HG03039 (cell line): ENCODE data around the gene RAB44.

ENCODE experiments used
- ATAC-seq: cut with Tn5 transposase; IDR thresholded peaks from one replicate; pipeline ENCODE4 v1.9.1; 2021; ENCODE audit warnings: mild to moderate bottlenecking, moderate library complexity; ENCODE audit not compliant: unreplicated experiment

Gene RAB44

DNA sequence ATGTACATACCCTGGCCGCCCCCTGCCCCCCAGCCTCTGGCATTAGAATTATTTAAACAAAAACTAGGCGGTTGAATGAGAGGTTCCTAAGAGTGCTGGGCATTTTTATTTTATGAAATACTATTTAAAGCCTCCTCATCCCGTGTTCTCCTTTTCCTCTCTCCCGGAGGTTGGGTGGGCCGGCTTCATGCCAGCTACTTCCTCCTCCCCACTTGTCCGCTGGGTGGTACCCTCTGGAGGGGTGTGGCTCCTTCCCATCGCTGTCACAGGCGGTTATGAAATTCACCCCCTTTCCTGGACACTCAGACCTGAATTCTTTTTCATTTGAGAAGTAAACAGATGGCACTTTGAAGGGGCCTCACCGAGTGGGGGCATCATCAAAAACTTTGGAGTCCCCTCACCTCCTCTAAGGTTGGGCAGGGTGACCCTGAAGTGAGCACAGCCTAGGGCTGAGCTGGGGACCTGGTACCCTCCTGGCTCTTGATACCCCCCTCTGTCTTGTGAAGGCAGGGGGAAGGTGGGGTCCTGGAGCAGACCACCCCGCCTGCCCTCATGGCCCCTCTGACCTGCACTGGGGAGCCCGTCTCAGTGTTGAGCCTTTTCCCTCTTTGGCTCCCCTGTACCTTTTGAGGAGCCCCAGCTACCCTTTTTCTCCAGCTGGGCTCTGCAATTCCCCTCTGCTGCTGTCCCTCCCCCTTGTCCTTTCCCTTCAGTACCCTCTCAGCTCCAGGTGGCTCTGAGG, 11.5 kb upstream of the RAB44 start:
- ATAC-seq, result no peak

DNA sequence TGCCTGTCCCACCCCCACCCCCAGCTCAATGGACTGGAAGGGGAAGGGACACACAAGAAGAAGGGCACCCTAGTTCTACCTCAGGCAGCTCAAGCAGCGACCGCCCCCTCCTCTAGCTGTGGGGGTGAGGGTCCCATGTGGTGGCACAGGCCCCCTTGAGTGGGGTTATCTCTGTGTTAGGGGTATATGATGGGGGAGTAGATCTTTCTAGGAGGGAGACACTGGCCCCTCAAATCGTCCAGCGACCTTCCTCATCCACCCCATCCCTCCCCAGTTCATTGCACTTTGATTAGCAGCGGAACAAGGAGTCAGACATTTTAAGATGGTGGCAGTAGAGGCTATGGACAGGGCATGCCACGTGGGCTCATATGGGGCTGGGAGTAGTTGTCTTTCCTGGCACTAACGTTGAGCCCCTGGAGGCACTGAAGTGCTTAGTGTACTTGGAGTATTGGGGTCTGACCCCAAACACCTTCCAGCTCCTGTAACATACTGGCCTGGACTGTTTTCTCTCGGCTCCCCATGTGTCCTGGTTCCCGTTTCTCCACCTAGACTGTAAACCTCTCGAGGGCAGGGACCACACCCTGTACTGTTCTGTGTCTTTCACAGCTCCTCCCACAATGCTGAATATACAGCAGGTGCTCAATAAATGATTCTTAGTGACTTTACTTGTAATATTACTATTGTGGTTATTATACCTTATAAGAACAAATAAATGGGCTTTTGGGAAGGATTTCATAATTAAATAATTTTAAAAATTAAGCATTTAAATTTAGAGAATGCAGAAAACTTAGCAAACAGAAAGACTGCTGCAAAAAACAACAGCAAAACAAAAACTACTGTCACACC, 10.7 kb upstream of the RAB44 start:
- ATAC-seq, result no peak

DNA sequence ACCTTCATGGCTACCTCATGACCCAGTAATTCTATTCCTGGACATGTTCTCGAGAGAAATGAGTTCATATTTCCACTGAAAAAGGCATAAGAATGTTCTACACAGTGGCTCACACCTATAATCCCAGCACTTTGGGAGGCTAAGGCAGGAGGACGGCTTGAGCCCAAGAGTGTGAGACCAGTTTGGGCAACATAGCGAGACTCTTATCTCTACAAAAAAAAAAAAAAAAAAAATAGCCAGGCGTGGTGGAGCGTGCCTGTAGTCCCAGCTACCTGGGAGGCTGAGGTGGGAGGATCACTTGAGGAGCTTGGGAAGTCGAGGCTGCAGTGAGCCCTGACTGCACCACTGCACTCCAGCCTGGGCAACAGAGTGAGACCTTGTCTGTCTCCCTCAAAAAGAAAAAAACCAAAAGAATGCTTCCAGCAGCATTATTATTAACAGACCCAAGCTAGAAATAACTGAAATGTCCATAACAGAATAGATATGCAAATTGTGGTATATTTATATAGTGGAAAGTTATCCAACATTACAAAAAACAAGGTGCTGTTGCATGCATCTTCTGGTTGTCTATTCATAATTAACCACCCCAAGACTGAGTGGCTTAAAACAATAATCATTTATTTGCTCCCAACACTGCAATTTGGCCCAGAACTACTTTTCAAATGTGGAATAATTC, 9.4 kb upstream of the RAB44 start:
- ATAC-seq, result no peak

DNA sequence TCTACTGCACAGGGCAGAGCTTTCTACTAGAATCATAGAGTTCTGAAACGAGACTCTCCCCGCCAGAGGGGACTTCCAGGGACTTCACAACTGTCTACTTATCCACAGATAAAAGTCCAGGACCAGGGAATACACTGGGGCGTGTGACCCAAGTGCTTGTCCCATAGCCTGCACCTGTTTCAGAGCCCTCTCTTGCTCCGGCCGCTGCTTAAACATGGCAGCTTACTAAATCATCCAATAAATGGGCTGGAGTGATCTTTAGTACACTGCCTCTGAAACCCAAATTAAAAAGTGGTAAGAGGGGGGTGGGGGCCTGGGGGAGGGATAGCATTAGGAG, 8.9 kb upstream of the RAB44 start:
- no peak for ATAC-seq

DNA sequence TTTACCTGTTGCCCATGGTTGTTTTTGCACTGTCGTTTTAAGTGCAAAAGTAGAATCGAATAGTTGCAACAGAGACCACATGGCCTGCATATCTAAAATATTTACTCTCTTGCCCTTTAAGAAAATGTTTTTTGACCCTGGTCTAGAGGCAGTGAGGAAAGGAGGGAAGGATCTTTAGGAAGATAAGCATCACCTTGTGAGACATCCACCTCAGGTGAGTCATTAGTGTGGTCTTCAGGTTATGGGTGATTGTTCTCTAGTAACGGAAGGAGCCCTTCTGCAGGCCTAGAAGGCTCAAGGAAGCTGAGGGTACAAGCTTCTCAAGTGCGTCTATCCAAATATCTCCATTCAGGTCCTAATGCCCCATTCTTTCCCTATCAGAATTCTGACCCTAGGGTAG, 6.6 kb upstream of the RAB44 start:
- no peak for ATAC-seq

DNA sequence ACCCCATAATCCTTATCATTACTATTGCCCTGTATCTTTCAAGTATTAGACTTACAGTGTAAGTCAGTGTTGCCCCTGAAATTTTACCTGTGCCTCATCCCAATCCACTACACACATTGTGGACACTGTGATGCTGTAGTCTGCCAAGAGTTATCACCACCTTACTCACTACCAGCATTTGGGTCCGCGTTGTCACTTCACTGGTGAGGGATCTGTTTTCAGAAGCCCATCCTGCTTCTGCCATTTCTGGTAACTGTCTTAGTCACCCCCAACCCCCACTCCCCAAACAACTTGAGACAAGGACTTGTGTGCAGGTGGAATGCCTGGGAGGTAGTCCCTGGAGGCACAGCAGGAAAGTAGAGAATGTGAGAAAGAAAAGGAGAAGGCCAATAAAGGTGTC, 6.0 kb upstream of the RAB44 start:
- no peak for ATAC-seq

DNA sequence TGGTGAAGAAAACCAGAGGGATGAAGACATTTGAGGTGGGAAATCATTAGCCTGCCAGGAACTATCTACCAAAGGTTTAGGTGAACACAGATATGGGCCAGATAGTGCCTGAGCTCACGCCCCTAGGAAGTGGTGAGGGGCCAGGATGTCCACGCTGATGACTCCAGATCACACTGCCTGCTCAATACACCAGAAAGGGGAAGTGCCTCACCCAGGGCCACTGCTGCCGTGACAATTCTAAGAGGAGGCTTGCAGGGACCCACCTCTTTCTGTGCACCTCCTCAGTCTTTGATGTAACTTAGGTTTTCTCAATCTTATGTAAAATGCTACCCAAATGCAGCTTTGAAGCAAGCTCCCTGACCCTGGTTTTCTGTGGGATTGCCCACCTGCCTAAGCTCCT, 5.4 kb upstream of the RAB44 start:
- no peak for ATAC-seq

DNA sequence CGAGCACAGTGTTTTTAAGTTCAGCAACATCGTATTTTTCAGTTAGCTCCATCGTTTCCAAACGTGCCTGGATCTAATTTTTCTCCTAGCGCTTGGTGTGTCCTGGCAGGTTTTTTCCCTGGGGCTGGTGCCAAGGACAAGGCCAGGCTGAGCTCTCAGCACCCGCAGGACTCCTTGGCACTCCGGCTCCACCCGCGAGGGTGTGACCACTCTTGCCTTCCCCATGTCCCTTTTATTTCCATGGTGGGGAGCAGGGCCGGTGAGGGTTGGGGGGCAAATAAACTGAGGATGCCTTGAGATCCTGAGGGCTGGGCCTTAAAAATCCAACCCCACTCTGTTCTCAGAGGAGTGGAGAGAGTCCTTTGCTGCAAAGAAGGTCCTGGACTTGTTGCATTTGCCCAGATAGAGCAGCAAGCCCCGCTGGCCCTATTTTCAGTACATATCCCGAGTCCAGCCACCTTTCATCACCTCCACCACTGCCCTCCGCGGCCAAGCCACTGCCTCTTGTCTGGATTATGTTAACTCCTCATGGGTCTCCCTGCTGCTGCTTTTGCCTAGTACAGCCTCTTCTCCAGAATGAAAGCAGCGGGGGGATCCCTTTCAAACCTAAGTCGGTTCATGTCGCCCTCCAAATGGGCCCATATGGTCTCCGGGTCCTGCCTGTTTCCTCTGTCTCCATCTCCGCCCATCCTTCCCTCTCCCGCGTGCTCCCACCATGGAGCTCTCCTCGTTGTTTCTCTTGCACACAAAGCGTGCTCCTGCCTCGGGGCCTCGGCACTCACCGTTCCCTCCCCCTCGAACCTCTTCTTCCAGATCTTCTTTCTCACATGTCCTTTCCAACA, 4.5 kb upstream of the RAB44 start:
- no peak for ATAC-seq

DNA sequence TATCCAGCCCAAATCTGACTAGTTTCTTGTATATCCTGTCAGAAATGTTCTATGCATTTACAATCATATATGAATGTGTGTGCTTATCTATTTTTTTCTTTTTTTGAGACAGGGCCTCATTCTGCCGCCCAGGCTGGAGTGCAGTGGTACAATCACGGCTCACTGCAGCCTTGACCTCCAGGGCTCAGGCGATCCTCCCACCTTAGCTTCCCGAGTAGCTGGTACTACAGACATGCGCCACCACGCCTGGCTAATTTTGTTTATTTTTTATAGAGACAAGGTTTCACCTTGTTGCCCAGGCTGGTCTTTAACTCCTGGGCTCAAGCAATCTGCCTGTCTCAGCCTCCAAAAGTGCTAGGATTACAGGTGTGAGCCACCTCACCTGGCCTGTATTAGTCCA, 3.0 kb upstream of the RAB44 start:
- ATAC-seq, result no peak

DNA sequence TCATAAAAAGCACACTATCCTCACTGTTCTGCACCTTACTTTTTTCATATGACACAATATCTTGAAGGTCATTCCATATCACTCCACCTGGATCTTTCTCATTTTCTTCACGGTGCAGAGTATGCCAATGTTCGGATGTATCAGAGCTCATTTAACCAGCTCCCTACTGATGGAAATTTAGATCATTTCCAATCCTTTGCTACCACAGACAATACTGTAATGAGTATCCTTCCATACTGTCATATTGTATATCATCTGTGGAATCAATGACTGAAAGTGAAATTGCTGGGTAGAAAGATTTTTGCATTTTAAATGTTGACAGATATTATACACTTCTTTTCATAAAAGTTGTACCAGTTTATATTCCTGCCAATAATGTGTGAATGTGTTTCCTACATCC, 2.2 kb upstream of the RAB44 start:
- no peak for ATAC-seq

DNA sequence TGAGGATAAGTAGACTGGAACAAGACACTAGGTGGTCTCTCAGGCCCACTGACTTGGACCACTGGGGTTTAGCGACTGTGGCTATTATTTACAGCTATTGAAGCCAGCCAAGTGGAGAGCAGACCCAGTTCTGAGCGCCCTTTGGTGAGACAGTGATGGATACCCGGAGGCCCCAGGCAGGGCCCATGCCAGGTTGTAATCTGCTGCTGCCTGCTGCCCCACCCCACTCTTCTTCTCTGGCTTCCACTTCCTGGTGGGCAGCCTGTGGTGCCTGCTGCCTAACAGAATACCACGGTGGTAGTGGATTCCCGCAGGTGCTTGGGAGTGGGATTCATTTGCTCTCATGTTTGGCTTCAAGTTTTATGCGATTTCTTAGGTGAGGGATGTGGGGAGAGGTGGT, 570 bp downstream of the RAB44 start:
- no peak for ATAC-seq

DNA sequence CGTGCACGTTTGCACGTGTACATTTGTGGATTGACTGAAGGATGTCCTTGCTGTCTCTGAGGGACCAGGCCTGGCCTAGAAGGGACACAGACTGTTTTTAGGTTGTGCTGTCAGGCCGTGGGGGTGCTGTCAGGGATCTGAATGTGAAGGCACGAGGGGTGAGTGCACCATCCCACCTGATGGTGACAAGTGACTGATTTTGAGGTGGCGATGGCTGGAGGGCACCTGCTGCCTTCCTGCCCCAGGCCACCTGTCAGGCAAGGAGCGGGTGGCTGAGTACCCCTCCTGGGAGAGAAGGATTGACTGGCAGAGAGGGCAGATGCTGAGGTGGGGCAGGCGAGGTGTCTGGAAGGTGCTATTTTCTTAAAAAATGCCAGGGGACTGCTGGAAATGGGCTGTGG, 1.2 kb downstream of the RAB44 start:
- no peak for ATAC-seq

DNA sequence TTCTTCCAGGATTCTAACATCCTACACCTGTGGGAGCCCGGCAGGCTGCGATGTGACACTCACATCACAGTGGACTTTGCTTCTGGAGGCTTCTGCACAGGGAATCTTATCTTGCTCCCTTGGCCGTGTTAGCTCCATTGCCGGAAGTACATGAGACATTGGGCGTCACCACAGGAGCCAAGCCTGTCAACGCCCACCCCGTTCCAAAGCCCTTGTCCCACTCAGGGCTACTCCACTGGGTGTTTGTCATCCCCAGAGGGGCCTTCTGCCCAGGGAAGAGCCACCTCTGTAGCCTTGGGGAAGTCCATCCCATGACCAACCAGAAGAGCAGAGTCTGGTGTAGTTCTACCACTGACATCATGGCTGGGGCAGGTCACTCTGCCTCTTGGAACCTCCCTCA, 1.7 kb downstream of the RAB44 start:
- no peak for ATAC-seq

DNA sequence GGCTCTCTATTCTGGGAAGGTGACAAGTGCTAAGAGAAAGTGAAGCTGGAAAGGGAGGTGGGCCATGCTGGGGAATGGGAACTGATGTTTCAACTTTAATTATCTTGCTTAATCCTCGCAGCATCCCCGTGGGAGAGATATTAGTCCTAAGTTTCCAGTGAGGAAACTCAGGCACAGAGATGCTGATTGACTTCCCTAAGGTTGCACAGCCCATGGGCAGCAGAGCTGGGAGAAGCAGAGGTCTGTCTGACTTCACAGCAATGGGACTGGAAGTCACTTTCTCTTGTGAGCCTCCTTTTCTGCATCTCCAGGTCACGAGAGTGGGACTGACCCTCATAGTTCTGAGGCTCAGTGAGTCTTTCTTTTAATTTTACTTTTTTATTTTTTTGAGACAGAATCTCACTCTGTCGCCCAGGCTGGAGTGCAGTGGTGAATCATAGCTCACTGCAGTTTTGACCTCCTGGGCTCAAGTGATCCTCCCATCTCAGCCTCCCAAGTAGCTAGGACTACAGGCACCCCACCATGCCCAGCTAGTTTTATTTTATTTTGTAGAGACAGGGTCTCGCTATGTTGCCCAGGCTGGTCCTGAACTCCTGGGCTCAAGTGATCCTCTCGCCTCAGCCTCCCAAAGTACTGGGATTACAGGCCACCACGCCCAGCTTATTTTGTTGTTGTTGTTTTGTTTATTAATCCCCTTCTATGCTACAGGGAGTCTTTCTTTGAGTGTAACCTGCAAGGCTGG, 2.6 kb downstream of the RAB44 start:
- no peak for ATAC-seq

DNA sequence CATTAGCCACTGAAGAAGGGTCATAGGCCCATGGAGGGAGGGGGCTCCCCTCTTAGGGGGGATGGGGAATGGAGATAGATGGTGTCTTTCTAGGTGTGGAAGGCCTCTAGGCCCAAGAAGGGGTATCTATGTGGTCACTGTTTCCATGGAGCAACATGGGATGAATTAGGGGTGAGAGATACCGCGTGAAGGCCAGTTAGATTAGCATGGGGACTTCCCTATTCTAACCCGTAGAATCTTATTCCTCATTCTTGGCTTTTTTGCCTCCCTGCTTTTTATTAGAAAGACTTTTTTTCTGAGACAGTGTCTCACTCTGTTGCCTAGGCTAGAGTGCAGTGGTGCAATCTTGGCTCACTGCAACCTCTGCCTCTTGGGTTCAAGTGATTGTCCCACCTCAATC, 3.2 kb downstream of the RAB44 start:
- no peak for ATAC-seq

DNA sequence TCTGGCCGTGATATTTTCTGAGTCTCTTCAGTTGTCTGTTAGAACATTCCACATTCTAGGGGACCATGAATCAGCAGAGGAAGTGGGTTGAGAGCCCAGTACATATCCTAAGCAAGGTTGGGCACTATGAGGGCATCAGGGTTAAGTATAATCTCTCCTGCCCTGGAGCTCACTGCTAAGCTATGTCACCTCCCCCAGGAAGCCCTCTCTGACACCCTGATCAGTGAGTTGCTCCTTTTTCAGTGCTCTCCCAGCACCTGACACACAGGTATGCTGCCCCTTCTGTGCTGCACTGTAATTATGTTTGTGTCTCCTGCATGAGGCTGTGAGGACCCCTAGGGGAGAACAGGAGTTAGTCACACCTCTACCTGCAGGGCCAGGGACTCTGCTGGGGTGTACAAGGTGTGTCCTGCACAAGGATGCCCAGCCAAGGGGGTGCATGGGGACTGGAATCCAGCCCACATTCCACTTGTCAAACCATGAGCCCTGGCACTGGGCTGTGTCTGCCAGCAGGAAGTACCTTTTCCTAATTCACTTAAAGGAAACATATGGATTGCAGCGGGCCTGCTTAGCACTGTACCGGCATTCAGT, 3.9 kb downstream of the RAB44 start:
- no peak for ATAC-seq

DNA sequence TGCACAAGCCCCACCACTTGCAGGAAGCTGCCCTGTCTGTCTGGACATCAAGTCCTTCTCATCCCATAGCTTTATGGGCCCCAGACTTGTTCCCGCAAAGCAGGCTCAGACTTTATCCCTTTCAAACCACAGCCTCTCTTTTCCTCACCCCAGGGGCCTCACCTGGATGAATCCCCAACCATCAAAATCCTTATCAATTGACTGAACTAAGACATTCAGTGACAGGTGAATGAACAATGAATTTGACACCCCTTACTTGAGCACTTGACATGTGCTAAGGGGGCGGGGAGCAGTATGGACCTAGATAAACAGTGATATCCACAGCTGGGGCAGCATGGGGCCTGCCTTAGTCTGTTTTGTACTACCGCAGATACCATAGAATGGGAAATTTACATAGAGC, 5.0 kb downstream of the RAB44 start:
- no peak for ATAC-seq

DNA sequence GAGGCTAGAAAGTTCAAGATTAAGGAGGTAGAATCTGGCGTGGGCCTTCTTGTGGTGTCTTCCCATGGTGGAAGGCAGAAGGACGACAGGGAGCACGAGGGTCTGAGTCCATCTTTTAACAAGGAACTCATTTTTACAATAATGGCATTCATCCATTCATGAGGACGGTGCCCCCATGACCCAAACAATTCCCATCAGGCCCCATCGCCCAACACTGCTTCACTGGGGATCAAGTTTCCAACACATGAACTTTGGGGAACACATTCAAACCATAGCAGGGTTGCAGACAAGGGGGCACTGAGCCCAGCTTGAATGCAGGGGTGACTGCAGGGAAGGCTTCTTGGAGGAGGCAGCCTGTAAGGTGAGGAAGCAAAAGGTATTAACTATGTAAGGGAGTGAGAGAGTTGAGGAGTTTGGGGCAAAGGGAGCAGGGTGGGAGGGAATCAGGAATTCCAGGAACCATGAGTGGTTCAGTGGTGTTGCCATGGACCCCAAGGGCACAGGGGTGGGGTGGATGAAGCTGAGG, 5.5 kb downstream of the RAB44 start:
- ATAC-seq, result no peak

DNA sequence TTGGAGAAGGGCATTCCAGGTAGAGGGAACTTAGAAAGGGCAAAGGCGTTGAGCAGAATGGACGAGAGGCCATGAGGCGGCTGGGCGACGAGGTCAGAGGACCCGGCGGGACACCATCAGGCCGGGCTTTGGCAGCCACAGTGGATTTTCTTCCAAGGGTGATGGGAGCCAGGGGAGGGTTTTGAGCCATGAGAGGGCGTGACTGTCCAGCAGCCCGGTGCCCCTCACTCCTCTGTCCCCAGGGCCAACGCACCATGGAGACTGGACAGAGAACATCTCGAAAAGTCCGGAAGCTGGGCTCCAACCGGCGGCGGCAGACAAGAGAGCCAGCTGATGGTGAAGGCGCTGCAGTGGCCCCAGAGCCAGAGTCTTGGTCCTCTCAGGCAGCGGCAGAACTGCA, 6.4 kb downstream of the RAB44 start:
- no peak for ATAC-seq
